Activated T-helper 1 cell treated with anti-CD3 and anti-CD28 coated beads, Interleukin-12 subunit alpha, Interleukin-12 subunit beta, Interleukin-2, Interleukin-4 antibody, amounts not matched to agents 30 ng/mL and 10 ng/mL and 1 ng/mL, durations not matched to agents 14 hours and 24 hours and 36 hours (primary cell): ENCODE results near the gene VPS29. TPM values are rescaled to one million over a fixed set of nuclear protein-coding genes. Genes with fewer than 3 reads are reported as not detected.
"Not testable (repeated sequence)": the region's sequence is repeated elsewhere in the genome, so short reads cannot be mapped to it uniquely, and the experiment has no call there.

ENCODE experiments used
- DNase-seq: peaks from one replicate; pipeline ENCODE4 v3.0.0; 2021; ENCODE audit warnings: low spot score
- H3K27ac Mint-ChIP-seq: one replicate; pipeline ENCODE4 v1.8.0; 2021; ENCODE audit warnings: mild to moderate bottlenecking, mixed read lengths
- H3K27me3 Mint-ChIP-seq: one replicate; pipeline ENCODE4 v1.8.0; 2022; ENCODE audit warnings: mild to moderate bottlenecking, moderate library complexity, mixed read lengths; ENCODE audit not compliant: insufficient read depth
- H3K36me3 Mint-ChIP-seq: one replicate; pipeline ENCODE4 v1.8.0; 2021; ENCODE audit warnings: low read depth, mixed read lengths
- H3K4me1 Mint-ChIP-seq: one replicate; pipeline ENCODE4 v1.8.0; 2021; ENCODE audit warnings: low read depth, mixed read lengths
- H3K4me3 Mint-ChIP-seq: one replicate; pipeline ENCODE4 v1.8.0; 2021; ENCODE audit warnings: mild to moderate bottlenecking, moderate library complexity, mixed read lengths
- H3K9me3 Mint-ChIP-seq: one replicate; pipeline ENCODE4 v1.8.0; 2021; ENCODE audit warnings: mixed read lengths
- intact Hi-C: fragments of 100-400 bp; cut with micrococcal nuclease; formaldehyde crosslinking; loops from one replicate; pipeline ENCODE4 v1.15.1; 2024
- total RNA-seq: library from RNA; stranded (reverse); gene quantifications from 2 replicates; pipeline ENCODE4 v1.2.3, GENCODE V29; 2022

Gene VPS29
- total RNA-seq, 1 donor from 2014 or later, result 109 TPM

- H3K4me3 Mint-ChIP-seq, result no peak overlapping the region
- H3K27me3 Mint-ChIP-seq, result peaks cover 19% of the 10 kb centered on the region
- H3K4me1 Mint-ChIP-seq, result no peaks in the 10 kb centered on the region
These were observed 11.9 kb upstream of the VPS29 start for GRCh38 chr12:110513842-110514241.

GRCh38 chr12:110508071-110508586 is 6.2 kb upstream of the VPS29 start:
- intact Hi-C loops, result no loop called here
- H3K27me3 Mint-ChIP-seq, result peaks cover 15% of the 10 kb centered on the region
- H3K36me3 Mint-ChIP-seq, result no peaks in the 10 kb centered on the region
- no peak overlapping the region for H3K27ac Mint-ChIP-seq
- no peaks in the 10 kb centered on the region for H3K9me3 Mint-ChIP-seq
- DNase-seq, result no peak
- H3K4me1 Mint-ChIP-seq, result no peaks in the 10 kb centered on the region
- H3K4me3 Mint-ChIP-seq, result no peak overlapping the region

More at GRCh38 chr12:110513842-110514241, 11.9 kb upstream of the VPS29 start:
- no peak for DNase-seq
- no peaks in the 10 kb centered on the region for H3K9me3 Mint-ChIP-seq
- H3K36me3 Mint-ChIP-seq, result no peaks in the 10 kb centered on the region
- intact Hi-C loops, result loop anchor here (2.0 to 5.0 kb wide), 2 partner anchors 63 to 373 kb away; partner anchors contain the start of gene ARPC3
- no peak overlapping the region for H3K27ac Mint-ChIP-seq

GRCh38 chr12:110505332-110505731 is 3.4 kb upstream of the VPS29 start:
- Mint-ChIP-seq H3K4me3 (no peak overlapping the region), H3K4me1 (peaks cover 13% of the 10 kb centered on the region), H3K36me3 (peaks cover 6% of the 10 kb centered on the region), H3K27ac (no peak overlapping the region), H3K27me3 (peaks cover 7% of the 10 kb centered on the region), H3K9me3 (peaks cover 4% of the 10 kb centered on the region)
- intact Hi-C loops, result no loop called here
- no peak for DNase-seq

- Mint-ChIP-seq H3K27me3 (no peaks in the 10 kb centered on the region), H3K27ac (no peak overlapping the region), H3K36me3 (peaks cover 13% of the 10 kb centered on the region), H3K4me3 (no peak overlapping the region), H3K4me1 (peaks cover 29% of the 10 kb centered on the region), H3K9me3 (peaks cover 4% of the 10 kb centered on the region)
- DNase-seq, result no peak
- intact Hi-C loops, result loop anchor here (2.0 to 5.0 kb wide), 3 partner anchors 184 to 381 kb away; partner anchors contain the start of genes ATP2A2, HVCN1 and IFT81
These were observed 1.5 kb upstream of the VPS29 start for GRCh38 chr12:110503432-110503831.

GRCh38 chr12:110501399-110501751 is 536 bp downstream of the VPS29 start:
- Mint-ChIP-seq H3K36me3 (peaks cover 18% of the 10 kb centered on the region), H3K27me3 (no peaks in the 10 kb centered on the region), H3K4me3 (peak overlapping the region; percentile 90), H3K9me3 (peaks cover 4% of the 10 kb centered on the region), H3K4me1 (peaks cover 29% of the 10 kb centered on the region), H3K27ac (peak overlapping the region; percentile 90)
- DNase-seq, result no peak
- intact Hi-C loops, result loop anchor here (5.0 kb wide), 2 partner anchors 186 to 379 kb away; partner anchors contain the start of genes HVCN1 and IFT81

DNA sequence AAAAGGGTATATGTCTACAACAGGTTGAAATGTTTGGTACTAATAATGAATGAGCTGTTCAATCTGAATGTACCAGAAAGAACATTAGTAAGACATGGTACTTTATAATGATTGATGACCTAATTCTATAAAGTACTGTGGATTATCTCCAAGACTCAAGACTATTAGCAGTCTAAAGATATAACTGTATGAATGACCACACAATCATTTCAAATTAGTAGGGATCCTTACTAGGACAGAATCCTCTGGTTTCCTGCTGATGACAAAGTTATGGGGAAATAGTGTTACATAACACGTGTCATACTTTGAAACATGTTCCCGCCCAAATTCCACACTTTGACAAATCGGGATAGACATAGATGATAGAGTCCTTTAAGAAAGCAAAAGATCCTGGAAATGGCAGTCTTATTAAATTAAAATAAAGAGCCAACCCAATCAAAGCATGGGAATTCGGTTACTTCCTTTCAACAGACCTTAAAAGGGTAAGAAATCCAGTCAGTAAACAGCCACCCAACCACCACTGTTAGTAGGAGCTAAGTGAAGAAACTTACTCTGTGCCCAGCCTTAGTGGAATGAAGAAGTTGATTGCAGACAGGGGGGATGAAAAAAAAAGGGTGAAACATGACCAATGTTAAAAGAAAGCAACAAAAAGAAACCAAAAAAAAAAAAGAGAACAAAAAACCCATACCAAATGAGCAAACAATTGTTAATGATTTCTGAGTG is 2.8 kb downstream of the VPS29 start:
- H3K4me1 Mint-ChIP-seq, result peaks cover 29% of the 10 kb centered on the region
- intact Hi-C loops, result no loop called here
- peak overlapping the region; percentile 73 for H3K27ac Mint-ChIP-seq
- peak overlapping the region; percentile 70 for H3K4me3 Mint-ChIP-seq
- peaks cover 26% of the 10 kb centered on the region for H3K36me3 Mint-ChIP-seq
- DNase-seq, result no peak
- peaks cover 4% of the 10 kb centered on the region for H3K9me3 Mint-ChIP-seq
- no peaks in the 10 kb centered on the region for H3K27me3 Mint-ChIP-seq

DNA sequence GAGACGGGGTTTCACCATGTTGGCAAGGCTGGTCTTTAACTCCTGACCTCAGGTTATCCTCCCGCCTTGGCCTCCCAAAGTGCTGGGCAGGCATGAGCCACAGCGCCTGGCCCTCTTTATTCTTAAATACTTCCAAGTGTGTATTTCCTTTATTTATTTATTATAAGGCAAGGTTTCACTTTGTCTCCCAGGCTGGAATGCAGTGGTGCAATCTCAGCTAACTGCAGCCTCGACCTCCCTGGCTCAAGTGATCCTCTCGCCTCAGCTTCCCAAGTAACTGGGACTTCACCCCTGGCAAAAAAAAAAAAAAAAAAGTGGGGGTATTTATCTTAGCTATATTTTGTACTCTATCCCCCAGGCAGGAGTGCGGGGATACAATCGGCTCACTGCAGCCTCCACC is 26.5 kb downstream of the VPS29 start:
- H3K27ac Mint-ChIP-seq, result no peak overlapping the region
- no peak for DNase-seq
- no peaks in the 10 kb centered on the region for H3K9me3 Mint-ChIP-seq
- H3K36me3 Mint-ChIP-seq, result peaks cover 23% of the 10 kb centered on the region
- H3K4me3 Mint-ChIP-seq, result no peak overlapping the region
- intact Hi-C loops, result no loop called here
- peaks cover 9% of the 10 kb centered on the region for H3K4me1 Mint-ChIP-seq
- no peaks in the 10 kb centered on the region for H3K27me3 Mint-ChIP-seq

GRCh38 chr12:110468214-110469048 is 33.5 kb downstream of the VPS29 start, which contains the start of the genes FAM216A and GPN3:
Gene FAM216A (plus strand): TSS chr12:110468845. CDS start chr12:110468876, 31 bp downstream.
Gene GPN3 (minus strand): TSS chr12:110468257. CDS start chr12:110468203, 54 bp downstream.
- H3K27me3 Mint-ChIP-seq, result no peaks in the 10 kb centered on the region
- peaks cover 19% of the 10 kb centered on the region for H3K36me3 Mint-ChIP-seq
- DNase-seq, result peak; percentile 96
- H3K4me1 Mint-ChIP-seq, result peaks cover 31% of the 10 kb centered on the region
- peak within 1 kb of the TSS; percentile 96 for H3K4me3 Mint-ChIP-seq
- peak within 1 kb of the TSS; percentile 95 for H3K27ac Mint-ChIP-seq
- intact Hi-C loops, result loop anchor here (1.0 to 10.0 kb wide), 14 partner anchors 18 to 356 kb away; partner anchors contain the start of genes ANAPC7, ARPC3, ATP2A2 and PPP1CC
- H3K9me3 Mint-ChIP-seq, result no peaks in the 10 kb centered on the region

DNA sequence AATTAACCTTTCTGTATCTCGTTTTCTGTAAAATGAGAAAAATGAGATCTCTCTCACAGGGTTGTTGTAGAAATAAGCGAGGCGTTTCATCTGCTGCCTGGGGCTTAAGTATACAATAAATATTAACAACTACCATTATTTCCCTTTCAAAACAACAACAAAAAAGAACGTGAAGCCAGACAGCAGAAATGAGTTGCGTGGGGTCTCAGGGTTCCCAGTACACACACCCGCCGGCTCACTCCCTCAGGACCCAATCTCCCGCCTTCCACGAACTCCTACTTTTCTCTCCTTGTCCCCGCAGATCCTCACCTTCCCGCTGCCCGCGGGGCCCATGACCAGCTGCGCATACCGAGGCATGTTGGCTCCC is 34.1 kb downstream of the VPS29 start:
- peaks cover 20% of the 10 kb centered on the region for H3K36me3 Mint-ChIP-seq
- peaks cover 31% of the 10 kb centered on the region for H3K4me1 Mint-ChIP-seq
- DNase-seq, result no peak
- intact Hi-C loops, result loop anchor here (1.0 to 10.0 kb wide), 12 partner anchors 18 to 357 kb away; partner anchors contain the start of genes ANAPC7, ARPC3, ATP2A2 and PPP1CC
- H3K27me3 Mint-ChIP-seq, result no peaks in the 10 kb centered on the region
- H3K27ac Mint-ChIP-seq, result peak overlapping the region; percentile 95
- peak overlapping the region; percentile 96 for H3K4me3 Mint-ChIP-seq
- no peaks in the 10 kb centered on the region for H3K9me3 Mint-ChIP-seq

DNA sequence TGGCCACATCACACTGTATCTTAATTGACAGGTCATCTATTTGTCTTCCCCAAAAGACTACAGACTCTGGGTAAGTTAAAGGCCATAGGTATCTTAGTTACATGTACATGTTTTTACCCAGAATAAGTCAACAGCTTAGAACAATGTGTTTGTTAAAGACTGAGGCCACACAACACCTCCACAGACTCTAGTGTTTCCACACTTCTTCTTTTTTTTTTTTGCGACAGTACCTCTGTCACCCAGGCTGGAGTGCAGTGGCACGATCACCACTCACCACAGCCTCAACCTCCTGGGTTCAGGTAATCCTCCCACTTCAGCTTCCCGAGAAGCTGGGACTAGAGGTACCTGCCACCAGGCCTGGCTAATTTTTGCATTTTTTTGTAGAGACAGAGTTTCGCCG is 35.1 kb downstream of the VPS29 start:
- no peak overlapping the region for H3K27ac Mint-ChIP-seq
- peak overlapping the region; percentile 96 for H3K4me3 Mint-ChIP-seq
- H3K27me3 Mint-ChIP-seq, result no peaks in the 10 kb centered on the region
- peaks cover 37% of the 10 kb centered on the region for H3K4me1 Mint-ChIP-seq
- peaks cover 21% of the 10 kb centered on the region for H3K36me3 Mint-ChIP-seq
- H3K9me3 Mint-ChIP-seq, result no peaks in the 10 kb centered on the region
- DNase-seq, result no peak
- intact Hi-C loops, result loop anchor here (10.0 kb wide), 1 partner anchor 358 kb away; no protein-coding TSS in a partner anchor

- intact Hi-C loops, result loop anchor here (10.0 kb wide), 1 partner anchor 359 kb away; no protein-coding TSS in a partner anchor
- H3K4me3 Mint-ChIP-seq, H3K27me3 Mint-ChIP-seq, DNase-seq, H3K27ac Mint-ChIP-seq, H3K9me3 Mint-ChIP-seq: not testable (repeated sequence)
- peaks cover 36% of the 10 kb centered on the region for H3K4me1 Mint-ChIP-seq
- peaks cover 18% of the 10 kb centered on the region for H3K36me3 Mint-ChIP-seq
These were observed 36.1 kb downstream of the VPS29 start for GRCh38 chr12:110465765-110466164.

GRCh38 chr12:110465024-110465423 is 36.9 kb downstream of the VPS29 start:
- peaks cover 15% of the 10 kb centered on the region for H3K36me3 Mint-ChIP-seq
- DNase-seq, result no peak
- no peaks in the 10 kb centered on the region for H3K27me3 Mint-ChIP-seq
- H3K27ac Mint-ChIP-seq, result no peak overlapping the region
- H3K9me3 Mint-ChIP-seq, result no peaks in the 10 kb centered on the region
- intact Hi-C loops, result loop anchor here (10.0 kb wide), 1 partner anchor 360 kb away; no protein-coding TSS in a partner anchor
- H3K4me3 Mint-ChIP-seq, result no peak overlapping the region
- H3K4me1 Mint-ChIP-seq, result peaks cover 29% of the 10 kb centered on the region
